Right ventricle myocardium inferior (tissue), 1 donor: Measurements from ENCODE around the gene CGB7. TPM values are rescaled to one million over a fixed set of nuclear protein-coding genes. Genes with fewer than 3 reads are reported as not detected.
"Not testable (repeated sequence)": the region's sequence is repeated elsewhere in the genome, so short reads cannot be mapped to it uniquely, and the experiment has no call there.

ENCODE experiments used
- ATAC-seq: fragments of 200-7000 bp; cut with Tn5 transposase; one replicate; pipeline ENCODE4 v1.9.1; 2020; ENCODE audit warnings: mild to moderate bottlenecking, moderate library complexity
- DNase-seq: peaks from one replicate; pipeline ENCODE4 v3.0.0; 2021; ENCODE audit errors: missing footprints
- intact Hi-C: fragments of 100-400 bp; cut with DNase I; formaldehyde crosslinking; loops from one replicate; pipeline ENCODE4 v1.11.0; 2022
- total RNA-seq: library from RNA; stranded (reverse); fragmentation: NEBNext Ultra II Directional; extraction: Animal tissue kit (Norgen Biotek cat#: 25700); gene quantifications from one replicate; pipeline ENCODE4 v1.2.1, GENCODE V29; 2021
- donor health status: DM: no; HTN: yes; CAD: no; lungs with severe emphysema.

Gene CGB7
- total RNA-seq, 1 donor from 2014 or later: not detected

DNA sequence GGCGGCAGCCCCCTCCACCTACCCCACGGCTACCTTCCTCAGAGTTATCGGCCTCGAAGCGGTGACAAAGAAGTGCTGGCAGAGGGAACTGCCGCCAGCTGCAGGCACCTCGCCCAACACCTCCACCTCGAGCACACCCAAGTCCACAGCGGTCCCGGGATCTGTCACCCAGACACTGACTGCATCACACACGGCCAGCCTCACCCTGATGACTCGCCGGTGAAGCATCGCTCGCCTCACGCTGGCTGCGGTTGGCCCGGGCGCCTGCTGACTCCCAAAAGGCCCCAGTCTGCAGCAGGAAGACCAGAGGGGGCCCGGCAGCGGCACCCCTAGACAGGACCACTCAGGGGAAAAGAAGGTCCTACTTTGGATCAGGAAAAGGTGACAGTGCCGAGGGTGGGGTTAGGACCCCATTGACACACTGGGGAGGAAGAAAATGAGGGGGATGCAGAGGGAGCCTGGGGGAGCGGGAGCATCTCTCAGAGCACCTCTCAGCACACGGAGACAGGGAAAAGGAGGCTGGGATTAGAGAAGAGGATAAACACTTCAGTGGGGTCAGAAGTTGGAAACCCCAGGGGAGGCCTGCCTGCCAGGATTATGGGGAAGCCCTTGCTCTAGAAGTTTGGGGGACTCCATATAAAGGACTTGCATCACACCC lies 7.0 kb downstream of the CGB7 start:
- DNase-seq, intact Hi-C loops: not testable (repeated sequence)

GRCh38 chr19:49049834-49050233 lies 7.7 kb downstream of the CGB7 start:
- ATAC-seq, intact Hi-C loops, DNase-seq: not testable (repeated sequence)

More for the DNA sequence above, 7.0 kb downstream of the CGB7 start:
- ATAC-seq: not testable (repeated sequence)

DNA sequence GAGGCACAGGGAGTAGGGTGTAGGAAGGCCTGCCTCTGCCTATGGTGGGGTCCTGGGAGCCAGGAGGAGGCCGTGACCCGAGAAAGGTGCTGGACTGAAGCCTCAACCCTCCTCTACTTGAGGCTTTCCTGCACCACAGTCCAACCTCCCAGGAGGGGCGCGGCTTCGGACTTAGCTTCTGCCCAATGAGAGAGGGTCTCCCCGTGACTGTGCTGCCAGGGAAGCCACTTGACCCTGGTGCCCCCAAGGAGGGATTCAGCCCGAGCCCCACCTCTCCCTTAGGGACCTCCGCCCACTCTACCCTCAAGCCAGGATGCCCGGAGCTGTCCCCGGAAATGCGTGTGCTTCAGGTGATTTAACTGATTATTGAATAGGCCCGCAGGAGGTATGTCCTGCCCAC lies 8.5 kb downstream of the CGB7 start, which contains the start of gene CGB8:
Gene CGB8 (minus strand): TSS at position 101 of the 400 bp plus-strand sequence. CDS start 372 bp downstream, outside the sequence.
- DNase-seq, intact Hi-C loops: not testable (repeated sequence)

GRCh38 chr19:49043548-49043947 lies 14.0 kb downstream of the CGB7 start, which contains the start of gene CGB5:
TSS of gene CGB5 (plus strand) at chr19:49043848. CDS start at chr19:49044210, 362 bp downstream.
- intact Hi-C loops, DNase-seq, ATAC-seq: not testable (repeated sequence)

More for the DNA sequence above, 8.5 kb downstream of the CGB7 start, which contains the start of gene CGB8:
- ATAC-seq: not testable (repeated sequence)

GRCh38 chr19:49042666-49043065 lies 14.9 kb downstream of the CGB7 start:
- DNase-seq, intact Hi-C loops, ATAC-seq: not testable (repeated sequence)

- intact Hi-C loops: no loop called here
- ATAC-seq (no peak), DNase-seq (no peak)
Measured at GRCh38 chr19:49042177-49042576, 15.4 kb downstream of the CGB7 start.

GRCh38 chr19:49039736-49040135 lies 17.8 kb downstream of the CGB7 start:
- DNase-seq, intact Hi-C loops, ATAC-seq: not testable (repeated sequence)

DNA sequence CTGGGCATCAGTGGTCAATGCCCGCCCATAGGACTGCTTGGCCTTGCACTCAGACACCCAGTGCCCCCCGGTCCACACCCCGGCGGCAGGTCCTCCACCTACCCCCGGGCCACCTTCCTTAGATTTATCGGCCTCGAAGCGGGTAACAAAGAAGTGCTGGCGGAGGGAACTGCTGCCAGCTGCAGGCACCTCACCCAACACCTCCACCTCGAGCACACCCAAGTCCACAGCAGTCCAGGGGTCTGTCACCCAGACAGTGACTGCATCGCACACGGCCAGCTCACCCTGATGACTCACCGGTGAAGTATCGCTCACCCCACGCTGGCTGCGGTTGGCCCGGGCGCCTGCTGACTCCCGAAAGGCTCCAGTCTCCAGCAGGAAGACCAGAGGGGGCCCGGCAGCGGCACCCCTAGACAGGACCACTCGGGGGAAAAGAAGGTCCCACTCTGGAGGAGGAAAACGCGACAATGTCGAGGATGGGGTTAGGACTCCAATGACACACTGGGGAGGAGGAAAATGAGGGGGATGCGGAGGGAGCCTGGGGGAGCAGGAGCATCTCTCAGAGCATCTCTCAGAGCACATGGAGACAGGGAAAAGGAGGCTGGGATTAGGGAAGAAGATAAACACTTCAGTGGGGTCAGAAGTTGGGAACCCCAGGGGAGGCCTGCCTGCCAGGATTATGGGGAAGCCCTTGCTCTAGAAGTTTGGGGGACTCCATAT lies 18.8 kb downstream of the CGB7 start:
- intact Hi-C loops, ATAC-seq, DNase-seq: not testable (repeated sequence)

GRCh38 chr19:49038111-49038510 lies 19.4 kb downstream of the CGB7 start:
- DNase-seq, ATAC-seq, intact Hi-C loops: not testable (repeated sequence)

DNA sequence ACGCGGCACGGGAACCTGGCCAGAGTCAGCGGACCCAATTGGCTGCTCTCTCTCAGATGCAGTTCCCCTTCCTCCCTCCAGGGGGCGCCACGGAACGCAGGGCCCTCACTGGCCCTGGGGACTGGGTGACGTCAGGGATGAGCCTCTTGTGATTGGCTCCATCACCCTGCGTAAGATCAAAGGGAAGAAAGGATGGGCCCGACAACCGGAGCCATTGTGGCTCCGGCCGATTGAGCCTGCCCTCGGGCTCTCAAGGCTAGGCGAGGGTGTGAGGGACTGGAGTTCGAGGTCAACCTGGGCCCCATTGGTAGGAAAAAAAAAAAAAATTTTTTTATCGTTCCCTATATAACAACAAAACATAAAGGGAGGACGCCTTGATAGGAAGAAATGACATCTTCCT lies 20.7 kb downstream of the CGB7 start, which contains the start of gene CGB1:
Gene CGB1 (minus strand): TSS at position 81 of the 400 bp plus-strand sequence. CDS start 184 bp downstream, outside the sequence.
- DNase-seq, intact Hi-C loops, ATAC-seq: not testable (repeated sequence)

DNA sequence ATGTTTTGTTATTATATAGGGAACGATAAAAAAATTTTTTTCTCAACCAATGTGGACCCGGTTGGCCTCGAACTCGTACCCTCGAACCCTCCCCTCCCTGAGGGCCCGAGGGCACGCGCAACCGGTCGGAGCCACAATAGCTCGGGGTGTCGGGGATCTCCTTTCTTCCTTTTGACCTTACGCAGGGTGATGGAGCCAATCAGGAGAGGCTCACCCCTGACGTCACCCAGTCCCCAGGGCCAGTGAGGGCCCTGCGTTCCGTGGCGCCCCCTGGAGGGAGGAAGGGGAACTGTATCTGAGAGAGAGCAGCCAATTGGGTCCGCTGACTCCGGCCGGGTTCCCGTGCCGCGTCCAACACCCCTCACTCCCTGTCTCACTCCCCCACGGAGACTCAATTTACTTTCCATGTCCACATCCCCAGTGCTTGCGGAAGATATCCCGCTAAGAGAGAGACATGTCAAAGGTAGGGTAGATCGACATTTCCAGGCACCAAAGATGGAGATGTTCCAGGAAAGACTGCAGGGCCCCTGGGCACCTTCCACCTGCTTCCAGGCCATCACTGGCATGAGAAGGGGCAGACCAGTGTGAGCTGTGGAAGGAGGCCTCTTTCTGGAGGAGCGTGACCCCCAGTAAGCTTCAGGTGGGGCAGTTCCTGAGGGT lies 25.8 kb downstream of the CGB7 start, which contains the start of gene CGB2:
Gene CGB2 (plus strand): TSS at position 249 of the 660 bp plus-strand sequence. CDS start 206 bp downstream, at position 455.
- intact Hi-C loops, DNase-seq, ATAC-seq: not testable (repeated sequence)

GRCh38 chr19:49030323-49030722 lies 27.2 kb downstream of the CGB7 start:
- ATAC-seq, intact Hi-C loops, DNase-seq: not testable (repeated sequence)

DNA sequence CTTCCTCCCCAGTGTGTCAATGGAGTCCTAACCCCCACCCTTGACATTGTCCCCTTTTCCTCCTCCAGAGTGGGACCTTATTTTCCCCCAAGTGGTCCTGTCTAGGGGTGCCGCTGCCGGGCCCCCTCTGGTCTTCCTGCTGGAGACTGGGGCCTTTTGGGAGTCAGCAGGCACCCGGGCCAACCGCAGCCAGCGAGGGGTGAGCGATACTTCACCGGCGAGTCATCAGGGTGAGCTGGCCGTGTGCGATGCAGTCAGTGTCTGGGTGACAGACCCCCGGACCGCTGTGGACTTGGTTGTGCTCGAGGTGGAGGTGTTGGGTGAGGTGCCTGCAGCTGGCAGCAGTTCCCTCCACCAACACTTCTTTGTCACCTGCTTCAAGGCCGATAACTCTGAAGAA lies 27.8 kb downstream of the CGB7 start:
- ATAC-seq, DNase-seq, intact Hi-C loops: not testable (repeated sequence)

GRCh38 chr19:49028686-49029085 lies 28.9 kb downstream of the CGB7 start:
- DNase-seq, intact Hi-C loops, ATAC-seq: not testable (repeated sequence)

GRCh38 chr19:49025599-49025998 lies 31.9 kb downstream of the CGB7 start:
- ATAC-seq, DNase-seq, intact Hi-C loops: not testable (repeated sequence)

- DNase-seq, ATAC-seq, intact Hi-C loops: not testable (repeated sequence)
Measured at GRCh38 chr19:49025088-49025487, 32.5 kb downstream of the CGB7 start.

DNA sequence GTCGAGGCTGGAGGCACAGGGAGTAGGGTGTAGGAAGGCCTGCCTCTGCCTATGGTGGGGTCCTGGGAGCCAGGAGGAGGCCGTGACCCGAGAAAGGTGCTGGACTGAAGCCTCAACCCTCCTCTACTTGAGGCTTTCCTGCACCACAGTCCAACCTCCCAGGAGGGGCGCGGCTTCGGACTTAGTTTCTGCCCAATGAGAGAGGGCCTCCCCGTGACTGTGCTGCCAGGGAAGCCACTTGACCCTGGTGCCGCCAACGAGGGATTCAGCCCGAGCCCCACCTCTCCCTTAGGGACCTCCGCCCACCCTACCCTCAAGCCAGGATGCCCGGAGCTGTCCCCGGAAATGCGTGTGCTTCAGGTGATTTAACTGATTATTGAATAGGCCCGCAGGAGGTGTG lies 33.3 kb downstream of the CGB7 start, which contains the start of gene CGB3:
Gene CGB3 (minus strand): TSS at position 101 of the 400 bp plus-strand sequence. CDS start 362 bp downstream, outside the sequence.
- intact Hi-C loops, ATAC-seq, DNase-seq: not testable (repeated sequence)

DNA sequence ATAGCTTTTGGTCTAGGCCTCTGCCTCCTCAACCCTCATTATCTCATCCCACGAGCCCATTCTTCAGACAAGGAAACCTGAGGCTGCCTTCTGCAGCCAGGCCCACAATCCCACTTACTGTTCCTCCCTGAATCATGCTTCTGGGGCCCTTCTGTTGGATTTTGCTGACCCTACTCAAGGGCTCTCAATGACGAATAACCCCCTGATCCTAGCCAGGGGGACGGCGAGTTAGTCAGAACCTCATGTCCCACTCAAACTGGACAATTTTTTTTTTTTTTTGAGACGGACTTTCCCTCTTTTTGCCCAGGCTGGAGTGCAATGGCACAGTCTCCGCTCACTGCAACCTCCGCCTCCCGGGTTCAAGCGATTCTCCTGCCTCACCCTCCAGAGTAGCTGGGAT lies 35.4 kb downstream of the CGB7 start:
- ATAC-seq: no peak
- intact Hi-C loops: no loop called here
- DNase-seq: no peak
